ENCODE results near the gene SMIM22. TPM values are rescaled to one million over a fixed set of nuclear protein-coding genes. Genes with fewer than 3 reads are reported as not detected.

Gene SMIM22
- total and polyA plus RNA-seq, 4 donors: 0.49 to 1.2 (median 0.72) TPM; not detected in 1

- Histone ChIP-seq H3K4me1 (ENCODE audit: control insufficient read depth in 4 of 4, insufficient read depth in 4 of 4, low read length in 3 of 4) (no peaks in the 10 kb centered on the region), H3K36me3 (ENCODE audit: control insufficient read depth in 4 of 4, insufficient read depth in 3 of 4, low read depth in 1 of 4, low read length in 3 of 4) (peaks cover 12 to 35% (median 16%) of the 10 kb centered on the region in 4 donors), H3K27me3 (ENCODE audit: control insufficient read depth in 4 of 4, insufficient read depth in 4 of 4, low read length in 3 of 4) (no peaks in the 10 kb centered on the region), H3K9ac (ENCODE audit: low read depth in 1 of 2, low read length in 2 of 2) (no peak overlapping the region), H3K27ac (ENCODE audit: low read depth in 1 of 2, low read length in 2 of 2) (no peak overlapping the region), H3K9me3 (ENCODE audit: control insufficient read depth in 4 of 4, low read length in 3 of 4) (no peaks in the 10 kb centered on the region), H3K4me3 (ENCODE audit: low read depth in 1 of 3, low read length in 3 of 3) (no peak overlapping the region)
- no peak for DNase-seq (ENCODE audit: low spot score)
- no peak for TF ChIP-seq ATF3 (IDR thresholded peaks at IDR 0.05)
- TF ChIP-seq REST (IDR thresholded peaks at IDR 0.05): no peak
- TF ChIP-seq JUND (IDR thresholded peaks at IDR 0.05): no peak
- no peak for TF ChIP-seq RAD21 (IDR thresholded peaks at IDR 0.05)
- no peak for TF ChIP-seq GABPA (IDR thresholded peaks at IDR 0.05 in 1 of 2, conservative IDR thresholded peaks at IDR 0.05 in 1 of 2)
- no peak for TF ChIP-seq TAF1 (conservative IDR thresholded peaks at IDR 0.05)
- no peak for TF ChIP-seq ZBTB33 (IDR thresholded peaks at IDR 0.05)
- TF ChIP-seq HNF4G (IDR thresholded peaks at IDR 0.05): no peak
- TF ChIP-seq FOXA1 (IDR thresholded peaks at IDR 0.05): no peak
- no peak for TF ChIP-seq SP1 (IDR thresholded peaks at IDR 0.05)
- no peak for TF ChIP-seq RXRA (IDR thresholded peaks at IDR 0.05)
- no peak for TF ChIP-seq CTCF (IDR thresholded peaks at IDR 0.05; ENCODE audit: low read depth, low read length, missing input control)
- TF ChIP-seq FOXA2 (IDR thresholded peaks at IDR 0.05): no peak
- no peak for TF ChIP-seq EGR1 (IDR thresholded peaks at IDR 0.05; ENCODE audit: low read depth in 2 of 2)
- no peak for TF ChIP-seq HNF4A (conservative IDR thresholded peaks at IDR 0.05)
- no peak for TF ChIP-seq YY1 (IDR thresholded peaks at IDR 0.05)
- TF ChIP-seq MAX (IDR thresholded peaks at IDR 0.05): no peak
- TF ChIP-seq NR2F2 (IDR thresholded peaks at IDR 0.05): no peak
- 92% methylated on average over 16 of the region's 16 CpGs for WGBS
Measured at GRCh38 chr16:4748682-4749411, 46.3 kb upstream of the SMIM22 start.

All from liver (tissue), 9 donors.